AML-193 (cell line): Measurements from ENCODE around the gene MAPK11.
A peak's percentile ranks its signal among the peaks of the same experiment; 100 is the strongest.

ENCODE experiments used
- DNase-seq, 2 experiments: peaks; one replicate each; lab custom pipeline; 2025; lab: John Stamatoyannopoulos, UW

The MAPK11 gene

DNA sequence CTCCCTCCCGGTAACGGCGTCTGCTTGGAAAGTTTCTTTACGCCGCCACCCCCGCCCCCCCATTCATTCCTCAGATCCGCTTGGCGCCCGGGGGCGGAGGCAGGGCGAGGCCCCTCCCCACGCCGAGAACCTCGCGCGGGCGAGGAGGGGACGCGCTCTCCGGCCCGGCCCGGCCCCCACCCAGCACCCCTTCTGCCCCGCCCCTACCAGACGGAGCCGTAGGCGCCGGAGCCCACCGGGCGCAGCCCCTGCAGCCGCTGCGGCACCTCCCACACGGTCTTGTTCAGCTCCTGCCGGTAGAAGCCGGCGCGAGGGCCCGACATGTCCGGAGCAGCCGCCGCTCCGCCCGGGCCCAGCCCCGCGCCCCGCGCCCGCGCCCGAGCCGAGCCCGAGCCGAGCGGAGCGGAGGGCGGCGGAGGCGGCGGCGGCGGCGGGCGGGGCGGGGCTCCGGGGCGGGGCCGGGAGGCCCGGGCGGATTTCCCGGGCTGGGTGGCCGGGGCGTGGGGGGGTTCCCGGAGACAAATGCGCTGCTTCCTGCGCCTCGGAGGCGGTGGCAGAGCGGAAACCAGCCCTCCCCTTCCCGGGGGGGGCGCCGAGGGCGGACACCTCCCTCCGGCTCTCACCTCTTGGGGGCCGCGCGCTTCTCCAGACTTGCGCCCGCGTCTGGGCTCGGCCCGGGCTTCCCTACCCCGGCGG lies at the start of gene MAPK11:
Gene MAPK11 (minus strand): TSS at position 411 of the 696 bp plus-strand sequence. CDS start 88 bp downstream, at position 323.
- no peak for DNase-seq

DNA sequence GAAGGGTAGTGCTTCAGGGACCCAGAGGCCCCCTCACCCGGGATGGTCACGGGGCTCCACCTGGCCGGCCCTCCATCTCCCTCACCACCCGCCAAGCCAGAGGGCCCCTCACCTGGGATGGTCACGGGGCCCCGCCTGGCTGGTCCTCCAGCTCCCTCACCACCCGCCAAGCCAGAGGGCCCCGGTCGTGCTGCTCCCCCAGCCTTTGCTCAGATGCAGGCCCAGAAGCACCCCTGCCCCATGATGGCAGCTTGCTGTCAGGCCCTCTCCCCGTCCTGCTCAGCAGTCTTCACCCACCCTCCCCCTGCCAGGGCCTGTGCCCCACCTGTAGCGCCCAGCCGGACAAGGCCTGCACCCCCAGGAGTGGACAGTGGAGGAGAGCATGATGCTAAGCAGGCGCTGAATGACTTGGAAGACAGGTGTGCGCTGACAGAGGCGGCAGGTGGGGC lies 49.3 kb upstream of the MAPK11 start:
- no peak for DNase-seq

DNA sequence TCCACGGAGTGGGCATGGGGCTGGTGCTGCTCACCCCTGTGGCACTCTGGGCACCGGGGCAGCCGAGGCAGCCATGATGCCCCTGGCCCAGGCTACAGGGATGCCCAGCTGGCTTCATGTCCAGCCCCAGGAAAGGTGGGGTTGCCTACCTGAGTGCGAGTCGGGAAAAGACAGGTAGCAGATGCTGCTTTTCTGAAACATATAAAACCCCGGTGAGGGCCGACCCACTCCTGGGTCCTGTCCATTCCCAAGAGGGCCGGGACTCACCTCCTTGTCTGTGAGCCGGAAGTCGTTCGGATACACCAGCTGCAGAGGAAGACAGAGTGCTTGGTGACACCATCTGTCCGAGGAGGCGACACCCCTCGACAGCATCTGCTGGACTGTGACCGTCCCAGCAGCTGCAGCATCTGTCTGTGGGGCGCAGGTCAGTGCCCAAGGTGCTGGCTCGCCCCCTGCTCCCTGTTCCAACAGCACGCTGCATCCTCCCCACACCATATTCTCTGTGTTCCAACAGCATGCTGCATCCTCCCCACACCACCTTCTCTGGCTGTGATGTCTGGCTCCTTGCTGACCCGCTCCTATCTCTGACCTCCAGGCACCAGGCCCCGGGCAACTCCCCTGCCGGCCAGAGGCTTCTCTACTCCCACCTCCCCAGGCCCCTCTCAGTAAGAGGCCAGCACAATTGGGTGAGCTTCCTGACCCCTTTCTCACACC lies 48.7 kb upstream of the MAPK11 start:
- DNase-seq = no peak

DNA sequence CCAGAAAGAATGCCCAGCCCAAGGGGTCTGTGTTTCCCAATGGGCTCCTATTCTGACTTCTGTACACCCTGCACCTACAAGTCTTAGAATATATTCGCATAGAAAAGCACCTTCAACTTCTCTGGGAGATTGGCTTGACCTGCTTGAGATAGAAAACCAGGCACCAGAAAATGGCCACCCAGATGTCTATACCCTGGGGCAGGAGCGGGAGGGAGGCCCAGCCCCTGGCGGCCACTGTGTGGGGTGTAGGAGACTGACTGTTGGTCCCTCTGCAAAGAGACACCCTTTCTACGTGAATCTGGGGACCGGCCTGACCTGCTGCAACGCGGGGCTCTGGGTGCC lies 48.1 kb upstream of the MAPK11 start:
- no peak for DNase-seq

GRCh38 chr22:50317674-50318073 lies 47.5 kb upstream of the MAPK11 start:
- DNase-seq = no peak

GRCh38 chr22:50317178-50317577 lies 47.0 kb upstream of the MAPK11 start:
- DNase-seq = no peak

DNA sequence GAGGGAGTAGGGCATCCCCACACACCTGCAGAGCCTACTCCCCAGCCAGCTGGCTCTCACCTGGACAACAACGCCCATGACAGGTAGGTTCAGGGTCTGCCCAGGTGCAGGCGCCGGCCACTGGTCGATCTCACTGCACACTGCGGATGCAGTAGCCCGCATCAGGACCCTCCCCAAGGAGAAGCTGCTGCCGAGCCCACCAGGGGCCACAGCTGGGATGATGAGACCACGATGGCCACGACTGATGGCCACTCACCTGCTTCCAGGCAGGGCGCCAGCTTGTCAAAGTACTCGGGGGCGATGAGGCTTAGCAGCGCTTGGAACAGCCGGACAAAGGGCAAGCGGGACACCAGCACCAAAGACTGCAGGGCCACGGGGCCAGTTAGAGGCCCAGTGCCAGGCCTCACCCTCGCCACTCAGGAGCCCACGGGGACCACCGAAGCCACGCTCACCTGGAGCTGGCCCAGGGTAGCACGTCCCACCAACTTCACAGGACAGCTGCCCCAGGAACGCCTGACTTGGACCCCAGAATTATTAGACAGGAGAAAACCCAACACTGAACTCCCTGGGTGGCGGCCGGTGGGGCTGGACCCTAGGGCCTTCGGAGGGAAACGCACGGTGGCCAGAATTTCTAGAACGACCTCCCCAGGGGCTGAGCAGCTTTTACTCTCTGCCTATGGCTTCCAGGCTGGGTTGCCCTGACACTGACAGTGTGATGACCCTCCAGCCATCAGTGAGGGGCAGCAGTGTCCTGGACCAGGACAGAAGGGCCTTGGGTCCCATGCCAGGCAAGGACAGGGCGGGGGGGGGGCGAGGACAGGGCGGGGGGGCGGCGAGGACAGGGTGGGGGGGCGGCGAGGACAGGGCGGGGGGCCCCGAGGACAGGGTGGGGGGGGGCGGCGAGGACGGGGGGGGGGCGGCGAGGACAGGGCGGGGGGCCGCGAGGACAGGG lies 46.2 kb upstream of the MAPK11 start:
- no peak for DNase-seq

- no peak for DNase-seq
Measured at GRCh38 chr22:50315289-50316113, 45.3 kb upstream of the MAPK11 start.

- DNase-seq = peak; percentile 35 to 42
Measured at GRCh38 chr22:50314455-50315288, 44.5 kb upstream of the MAPK11 start.

DNA sequence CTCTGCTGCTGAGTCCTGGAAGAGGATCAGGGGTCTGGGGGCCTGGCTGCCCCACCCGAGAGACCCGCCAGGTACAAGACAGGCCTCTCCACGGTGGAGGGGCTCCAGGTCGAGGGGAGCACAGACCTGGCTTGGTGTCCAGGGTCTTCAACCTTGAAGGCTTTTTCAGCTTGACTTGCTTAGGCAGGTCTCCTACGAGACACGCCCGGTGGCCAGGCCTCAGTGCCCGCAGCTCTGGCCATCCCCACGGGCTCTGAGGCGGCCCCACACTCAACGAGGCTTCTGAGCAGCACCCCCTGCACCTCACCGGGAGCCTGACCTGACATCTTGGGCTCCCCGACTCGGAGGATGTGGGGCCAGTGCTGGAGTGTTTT lies 43.9 kb upstream of the MAPK11 start:
- no peak for DNase-seq

GRCh38 chr22:50313600-50313999 lies 43.4 kb upstream of the MAPK11 start:
- DNase-seq = no peak

DNA sequence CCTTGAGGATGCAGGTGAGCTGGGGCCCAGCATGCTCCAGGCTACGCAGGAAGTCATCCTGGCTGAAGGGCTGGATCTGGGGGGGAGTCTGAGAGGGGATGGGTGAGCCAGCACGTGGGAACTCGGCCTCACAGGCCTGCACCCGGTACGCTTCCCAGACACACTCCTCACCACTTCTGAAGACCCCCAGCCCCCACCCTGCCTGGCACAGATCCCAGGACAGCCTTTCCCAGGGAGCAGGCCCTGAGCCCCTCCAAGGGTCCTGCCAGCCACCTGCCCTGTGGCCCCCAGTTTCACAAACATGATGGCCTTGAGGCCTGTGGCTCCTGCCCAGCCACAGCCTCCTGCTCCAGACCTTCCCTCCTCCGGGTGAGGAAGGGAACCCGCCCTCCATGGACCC lies 42.8 kb upstream of the MAPK11 start:
- DNase-seq = no peak

- DNase-seq = no peak
Measured at GRCh38 chr22:50312371-50312770, 42.2 kb upstream of the MAPK11 start.

- no peak for DNase-seq
Measured at GRCh38 chr22:50311606-50312351, 41.6 kb upstream of the MAPK11 start.

GRCh38 chr22:50310949-50311444 lies 40.8 kb upstream of the MAPK11 start:
- no peak for DNase-seq

- no peak for DNase-seq
Measured at GRCh38 chr22:50310031-50310722, 40.0 kb upstream of the MAPK11 start.

DNA sequence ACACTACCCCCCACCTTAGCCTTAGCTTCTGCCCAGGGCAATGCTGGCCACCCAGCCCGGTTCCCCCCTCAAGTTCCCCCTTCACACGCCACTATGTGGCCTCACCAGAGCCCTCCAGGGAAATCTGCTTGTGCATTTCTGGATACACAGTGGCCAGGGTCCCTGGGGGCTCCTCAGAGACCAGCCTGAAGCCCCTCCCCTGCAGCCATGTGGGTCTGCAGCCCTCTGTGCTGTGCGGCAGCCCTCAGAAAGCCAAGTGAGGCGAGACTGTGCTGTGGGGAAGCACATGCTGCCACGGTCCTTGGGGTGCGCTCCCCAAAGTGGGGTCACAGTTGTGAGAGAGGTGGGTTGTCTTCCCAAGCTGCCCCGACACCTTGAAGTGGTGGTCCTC lies 39.4 kb upstream of the MAPK11 start:
- no peak for DNase-seq

DNA sequence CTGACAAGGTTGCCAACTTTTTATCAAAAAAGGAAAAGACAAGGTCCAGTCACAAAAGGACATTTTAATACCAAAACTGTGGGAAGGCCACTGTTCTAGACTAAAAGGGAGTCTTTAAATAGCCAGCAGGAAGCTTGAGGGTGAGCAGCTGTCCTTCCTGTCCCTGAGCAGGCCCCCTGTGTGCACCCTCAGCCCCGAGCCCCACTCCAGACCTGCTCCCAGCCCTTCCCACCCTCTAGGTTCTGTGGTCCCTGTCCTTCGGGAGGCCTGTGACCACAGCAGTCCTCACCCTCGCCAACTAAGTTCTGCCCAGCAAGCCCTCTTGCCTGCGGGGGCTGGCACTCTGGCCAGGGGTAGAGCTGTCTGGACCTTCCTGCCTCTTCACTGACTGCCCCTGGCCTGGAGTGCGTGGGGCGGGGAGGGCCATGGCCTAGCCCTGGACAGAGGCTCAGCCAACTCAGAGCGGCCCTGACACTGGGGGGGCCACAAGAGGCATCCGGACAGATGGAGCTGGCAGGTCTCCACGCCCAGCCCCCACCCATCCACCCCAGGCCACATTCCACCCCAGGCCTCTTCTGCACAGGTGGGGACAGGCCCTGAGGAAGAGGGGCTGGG lies 38.9 kb upstream of the MAPK11 start:
- no peak for DNase-seq

DNA sequence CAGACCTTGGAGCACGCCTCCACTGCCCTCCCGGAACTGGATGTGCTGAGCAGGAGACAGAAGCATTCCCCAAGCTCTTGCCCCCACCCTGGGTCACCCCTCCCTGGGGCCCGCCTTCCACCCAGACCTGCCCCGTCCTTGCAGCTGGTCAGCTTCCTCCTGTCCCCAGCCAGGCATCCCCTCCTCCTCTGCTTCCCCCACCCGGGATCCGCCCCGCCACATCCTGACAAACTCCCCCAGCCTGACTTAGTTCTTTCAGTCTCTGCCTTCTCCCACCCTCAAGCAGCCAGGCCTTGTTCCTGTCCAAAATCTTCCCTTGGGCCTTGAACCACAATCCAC lies 38.4 kb upstream of the MAPK11 start:
- no peak for DNase-seq
